ENCODE measurements around the gene ANKRD23. TPM values are rescaled to one million over a fixed set of nuclear protein-coding genes. Genes with fewer than 3 reads are reported as not detected.

The ANKRD23 gene
- total and polyA plus RNA-seq, 2 of the 13 experiments (the other 11 are each of a cell fraction or from before 2014, with no cell fraction given) = 1.5 to 1.6 TPM

DNA sequence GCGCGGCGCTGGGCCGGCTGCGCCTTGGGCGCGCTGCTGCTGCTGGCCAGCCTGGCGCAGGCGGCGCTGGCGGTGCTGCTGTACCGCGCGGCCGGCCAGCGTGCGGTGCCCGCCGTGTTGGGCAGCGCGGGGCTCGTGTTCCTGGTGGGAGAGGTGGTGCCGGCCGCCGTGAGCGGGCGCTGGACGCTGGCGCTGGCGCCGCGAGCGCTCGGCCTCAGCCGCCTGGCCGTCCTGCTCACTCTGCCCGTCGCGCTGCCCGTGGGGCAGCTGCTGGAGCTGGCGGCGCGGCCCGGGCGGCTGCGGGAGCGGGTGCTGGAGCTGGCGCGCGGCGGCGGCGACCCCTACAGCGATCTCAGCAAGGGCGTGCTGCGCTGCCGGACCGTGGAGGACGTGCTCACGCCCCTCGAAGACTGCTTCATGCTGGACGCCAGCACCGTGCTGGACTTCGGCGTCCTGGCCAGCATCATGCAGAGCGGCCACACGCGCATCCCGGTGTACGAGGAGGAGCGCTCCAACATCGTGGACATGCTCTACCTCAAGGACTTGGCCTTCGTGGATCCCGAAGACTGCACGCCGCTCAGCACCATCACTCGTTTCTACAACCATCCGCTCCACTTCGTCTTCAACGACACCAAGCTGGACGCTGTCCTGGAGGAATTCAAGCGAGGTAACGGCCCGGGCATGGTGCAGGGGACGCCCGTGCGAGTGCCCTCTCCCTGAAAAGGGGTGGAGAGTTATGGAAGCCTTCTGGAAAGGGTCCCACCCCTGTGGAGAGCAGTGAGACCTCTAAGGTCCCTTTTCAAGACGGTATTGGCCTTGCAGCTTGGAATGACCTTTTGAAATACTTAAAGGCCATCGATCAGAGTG, 26.8 kb downstream of the ANKRD23 start (continued):
- TF ChIP-seq RELA (CRISPR knock-in tag; IDR thresholded peaks at IDR 0.05) = peak; percentile 61; the same call in 1 of the 2 replicates
- no peak for TF ChIP-seq NFYB (CRISPR knock-in tag; IDR thresholded peaks at IDR 0.05)
- no peak for TF ChIP-seq NBN (conservative IDR thresholded peaks at IDR 0.05)
- TF ChIP-seq, protein P1, sequence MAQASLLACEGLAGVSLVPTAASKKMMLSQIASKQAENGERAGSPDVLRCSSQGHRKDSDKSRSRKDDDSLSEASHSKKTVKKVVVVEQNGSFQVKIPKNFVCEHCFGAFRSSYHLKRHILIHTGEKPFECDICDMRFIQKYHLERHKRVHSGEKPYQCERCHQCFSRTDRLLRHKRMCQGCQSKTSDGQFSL (CRISPR knock-in tag; IDR thresholded peaks at IDR 0.05) = no peak
- TF ChIP-seq, protein P2, sequence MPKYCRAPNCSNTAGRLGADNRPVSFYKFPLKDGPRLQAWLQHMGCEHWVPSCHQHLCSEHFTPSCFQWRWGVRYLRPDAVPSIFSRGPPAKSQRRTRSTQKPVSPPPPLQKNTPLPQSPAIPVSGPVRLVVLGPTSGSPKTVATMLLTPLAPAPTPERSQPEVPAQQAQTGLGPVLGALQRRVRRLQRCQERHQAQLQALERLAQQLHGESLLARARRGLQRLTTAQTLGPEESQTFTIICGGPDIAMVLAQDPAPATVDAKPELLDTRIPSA (CRISPR knock-in tag; IDR thresholded peaks at IDR 0.05; ENCODE audit: borderline replicate concordance) = no peak
- TF ChIP-seq, protein P3, sequence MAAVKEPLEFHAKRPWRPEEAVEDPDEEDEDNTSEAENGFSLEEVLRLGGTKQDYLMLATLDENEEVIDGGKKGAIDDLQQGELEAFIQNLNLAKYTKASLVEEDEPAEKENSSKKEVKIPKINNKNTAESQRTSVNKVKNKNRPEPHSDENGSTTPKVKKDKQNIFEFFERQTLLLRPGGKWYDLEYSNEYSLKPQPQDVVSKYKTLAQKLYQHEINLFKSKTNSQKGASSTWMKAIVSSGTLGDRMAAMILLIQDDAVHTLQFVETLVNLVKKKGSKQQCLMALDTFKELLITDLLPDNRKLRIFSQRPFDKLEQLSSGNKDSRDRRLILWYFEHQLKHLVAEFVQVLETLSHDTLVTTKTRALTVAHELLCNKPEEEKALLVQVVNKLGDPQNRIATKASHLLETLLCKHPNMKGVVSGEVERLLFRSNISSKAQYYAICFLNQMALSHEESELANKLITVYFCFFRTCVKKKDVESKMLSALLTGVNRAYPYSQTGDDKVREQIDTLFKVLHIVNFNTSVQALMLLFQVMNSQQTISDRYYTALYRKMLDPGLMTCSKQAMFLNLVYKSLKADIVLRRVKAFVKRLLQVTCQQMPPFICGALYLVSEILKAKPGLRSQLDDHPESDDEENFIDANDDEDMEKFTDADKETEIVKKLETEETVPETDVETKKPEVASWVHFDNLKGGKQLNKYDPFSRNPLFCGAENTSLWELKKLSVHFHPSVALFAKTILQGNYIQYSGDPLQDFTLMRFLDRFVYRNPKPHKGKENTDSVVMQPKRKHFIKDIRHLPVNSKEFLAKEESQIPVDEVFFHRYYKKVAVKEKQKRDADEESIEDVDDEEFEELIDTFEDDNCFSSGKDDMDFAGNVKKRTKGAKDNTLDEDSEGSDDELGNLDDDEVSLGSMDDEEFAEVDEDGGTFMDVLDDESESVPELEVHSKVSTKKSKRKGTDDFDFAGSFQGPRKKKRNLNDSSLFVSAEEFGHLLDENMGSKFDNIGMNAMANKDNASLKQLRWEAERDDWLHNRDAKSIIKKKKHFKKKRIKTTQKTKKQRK (IDR thresholded peaks at IDR 0.05; ENCODE audit: low read length) = no peak
- TF ChIP-seq ZSCAN20 (CRISPR knock-in tag; IDR thresholded peaks at IDR 0.05; ENCODE audit: borderline replicate concordance) = no peak
- no peak for TF ChIP-seq RFX3 (CRISPR knock-in tag; IDR thresholded peaks at IDR 0.05)
- TF ChIP-seq, protein P4, sequence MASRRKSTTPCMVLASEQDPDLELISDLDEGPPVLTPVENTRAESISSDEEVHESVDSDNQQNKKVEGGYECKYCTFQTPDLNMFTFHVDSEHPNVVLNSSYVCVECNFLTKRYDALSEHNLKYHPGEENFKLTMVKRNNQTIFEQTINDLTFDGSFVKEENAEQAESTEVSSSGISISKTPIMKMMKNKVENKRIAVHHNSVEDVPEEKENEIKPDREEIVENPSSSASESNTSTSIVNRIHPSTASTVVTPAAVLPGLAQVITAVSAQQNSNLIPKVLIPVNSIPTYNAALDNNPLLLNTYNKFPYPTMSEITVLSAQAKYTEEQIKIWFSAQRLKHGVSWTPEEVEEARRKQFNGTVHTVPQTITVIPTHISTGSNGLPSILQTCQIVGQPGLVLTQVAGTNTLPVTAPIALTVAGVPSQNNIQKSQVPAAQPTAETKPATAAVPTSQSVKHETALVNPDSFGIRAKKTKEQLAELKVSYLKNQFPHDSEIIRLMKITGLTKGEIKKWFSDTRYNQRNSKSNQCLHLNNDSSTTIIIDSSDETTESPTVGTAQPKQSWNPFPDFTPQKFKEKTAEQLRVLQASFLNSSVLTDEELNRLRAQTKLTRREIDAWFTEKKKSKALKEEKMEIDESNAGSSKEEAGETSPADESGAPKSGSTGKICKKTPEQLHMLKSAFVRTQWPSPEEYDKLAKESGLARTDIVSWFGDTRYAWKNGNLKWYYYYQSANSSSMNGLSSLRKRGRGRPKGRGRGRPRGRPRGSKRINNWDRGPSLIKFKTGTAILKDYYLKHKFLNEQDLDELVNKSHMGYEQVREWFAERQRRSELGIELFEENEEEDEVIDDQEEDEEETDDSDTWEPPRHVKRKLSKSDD (CRISPR knock-in tag; IDR thresholded peaks at IDR 0.05; ENCODE audit: low read depth) = peak; percentile 68; the same call in 1 of the 2 replicates
- no peak for TF ChIP-seq CBX2 (IDR thresholded peaks at IDR 0.05; ENCODE audit: low read depth, low read length)
- TF ChIP-seq CBX2 (CRISPR knock-in tag; IDR thresholded peaks at IDR 0.05; ENCODE audit: low read depth) = no peak
- TF ChIP-seq RAD21 (CRISPR knock-in tag; IDR thresholded peaks at IDR 0.05) = peak; percentile 44; the same call in 1 of the 2 replicates
- no peak for TF ChIP-seq ZNF891 (CRISPR knock-in tag; IDR thresholded peaks at IDR 0.05)
- TF ChIP-seq ZFP62 (CRISPR knock-in tag; IDR thresholded peaks at IDR 0.05) = no peak
- TF ChIP-seq ZNF883 (CRISPR knock-in tag; IDR thresholded peaks at IDR 0.05; ENCODE audit: not compliant biosample characterization) = peak; percentile 29
- TF ChIP-seq ZNF124 (CRISPR knock-in tag; IDR thresholded peaks at IDR 0.05) = 0 out of 2 replicates have a peak, but pooled peaks have one; percentile 35
- no peak for TF ChIP-seq NFE2 (CRISPR knock-in tag; IDR thresholded peaks at IDR 0.05)
- TF ChIP-seq FOXO1 (CRISPR knock-in tag; IDR thresholded peaks at IDR 0.05) = no peak
- TF ChIP-seq RBM39 (IDR thresholded peaks at IDR 0.05; ENCODE audit: low read depth, low read length, poor library complexity, severe bottlenecking) = no peak
- no peak for TF ChIP-seq NCOA1 (CRISPR knock-in tag; IDR thresholded peaks at IDR 0.05)
- no peak for TF ChIP-seq ZNF572 (CRISPR knock-in tag; IDR thresholded peaks at IDR 0.05)
- no peak for TF ChIP-seq MIER2 (CRISPR knock-in tag; IDR thresholded peaks at IDR 0.05)
- no peak for TF ChIP-seq CBFB (CRISPR knock-in tag; IDR thresholded peaks at IDR 0.05)
- no peak for TF ChIP-seq RFXAP (CRISPR knock-in tag; IDR thresholded peaks at IDR 0.05; ENCODE audit: borderline replicate concordance)
- TF ChIP-seq MTF1 (CRISPR knock-in tag; IDR thresholded peaks at IDR 0.05) = no peak

Data from HepG2 (cell line).